GM19240 (cell line): ENCODE data around the gene GPX6.
A peak's percentile ranks its signal among the peaks of the same experiment; 100 is the strongest.
"Not testable (repeated sequence)": the region's sequence is repeated elsewhere in the genome, so short reads cannot be mapped to it uniquely, and the experiment has no call there.

ENCODE experiments used
- DNase-seq: peaks from one replicate; pipeline ENCODE4 v3.0.0; 2011; ENCODE audit warnings: low spot score; ENCODE audit not compliant: insufficient read length

Gene GPX6

GRCh38 chr6:28515676-28516075 lies at the start of gene GPX6:
Gene GPX6, minus strand, starts transcription at chr6:28515793. Its CDS starts 50 bp downstream, at chr6:28515743.
- no peak for DNase-seq

GRCh38 chr6:28563430-28564095 lies 48.0 kb upstream of the GPX6 start:
- DNase-seq, result no peak

GRCh38 chr6:28558629-28559028 lies 43.0 kb upstream of the GPX6 start:
- DNase-seq, result no peak

- DNase-seq, result no peak
Measured at GRCh38 chr6:28555136-28555535, 39.5 kb upstream of the GPX6 start.

- DNase-seq, result no peak
Measured at GRCh38 chr6:28553986-28554881, 38.6 kb upstream of the GPX6 start.

GRCh38 chr6:28553384-28553985 lies 37.9 kb upstream of the GPX6 start:
- DNase-seq, result no peak

GRCh38 chr6:28551891-28552666 lies 36.5 kb upstream of the GPX6 start:
- DNase-seq, result no peak

- not testable (repeated sequence) for DNase-seq
Measured at GRCh38 chr6:28547003-28547402, 31.4 kb upstream of the GPX6 start.

- no peak for DNase-seq
Measured at GRCh38 chr6:28545955-28546354, 30.4 kb upstream of the GPX6 start.

- no peak for DNase-seq
Measured at GRCh38 chr6:28543651-28544610, 28.3 kb upstream of the GPX6 start.

GRCh38 chr6:28542440-28543296 lies 27.1 kb upstream of the GPX6 start:
- peak; percentile 23 for DNase-seq

- no peak for DNase-seq
Measured at GRCh38 chr6:28541996-28542395, 26.4 kb upstream of the GPX6 start.

GRCh38 chr6:28537509-28538140 lies 22.0 kb upstream of the GPX6 start:
- no peak for DNase-seq

- DNase-seq, result no peak
Measured at GRCh38 chr6:28537065-28537464, 21.5 kb upstream of the GPX6 start.

GRCh38 chr6:28534875-28535274 lies 19.3 kb upstream of the GPX6 start:
- DNase-seq, result no peak

- no peak for DNase-seq
Measured at GRCh38 chr6:28534306-28534705, 18.7 kb upstream of the GPX6 start.

GRCh38 chr6:28531479-28532128 lies 16.0 kb upstream of the GPX6 start:
- no peak for DNase-seq

- DNase-seq, result no peak
Measured at GRCh38 chr6:28530777-28531176, 15.2 kb upstream of the GPX6 start.
